GM19455 (cell line): Measurements from ENCODE around the gene TMEM248.
"Not testable (repeated sequence)": the region's sequence is repeated elsewhere in the genome, so short reads cannot be mapped to it uniquely, and the experiment has no call there.

Source experiments
- ATAC-seq: cut with Tn5 transposase; IDR thresholded peaks from one replicate; pipeline ENCODE4 v1.9.1; 2021; ENCODE audit not compliant: unreplicated experiment

Gene TMEM248

GRCh38 chr7:66995050-66995776, 74.2 kb downstream of the TMEM248 start, which contains the start of gene SBDS:
Gene SBDS, minus strand, starts transcription at chr7:66995586. Its CDS starts 169 bp downstream, at chr7:66995417.
- peak; percentile 63 for ATAC-seq

- ATAC-seq, result peak; percentile 85
Measured at GRCh38 chr7:66996444-66997191, 75.6 kb downstream of the TMEM248 start, which contains the start of gene TYW1. Gene TYW1, plus strand, starts transcription at chr7:66996833. Its CDS starts 146 bp downstream, at chr7:66996979.

- ATAC-seq, result not testable (repeated sequence)
Measured at GRCh38 chr7:67000601-67001258, 79.7 kb downstream of the TMEM248 start.

- ATAC-seq, result not testable (repeated sequence)
Measured at GRCh38 chr7:67004145-67004544, 83.1 kb downstream of the TMEM248 start.

- no peak for ATAC-seq
Measured at GRCh38 chr7:67006965-67007364, 85.9 kb downstream of the TMEM248 start.
